ENCODE results near the gene COL24A1.

The COL24A1 gene

GRCh38 chr1:86184426-86184825 is 27.9 kb upstream of the COL24A1 start:
- no peaks in the 10 kb centered on the region for H3K9me3 ChIP-seq (ENCODE audit: low read length)
- no peak overlapping the region for H3K27ac ChIP-seq (ENCODE audit: low read depth, low read length)
- H3K4me3 ChIP-seq (ENCODE audit: low read depth in 1 of 2, low read length in 2 of 2) = no peak overlapping the region

GRCh38 chr1:86183810-86184209 is 27.2 kb upstream of the COL24A1 start:
- H3K4me1 ChIP-seq (ENCODE audit: insufficient read depth, low read length) = no peaks in the 10 kb centered on the region
- H3K9me3 ChIP-seq (ENCODE audit: low read length) = no peaks in the 10 kb centered on the region
- no peaks in the 10 kb centered on the region for H3K36me3 ChIP-seq (ENCODE audit: insufficient read depth, low read length)
- no peak overlapping the region for H3K9ac ChIP-seq (ENCODE audit: low read length)
- no peak overlapping the region for H3K4me3 ChIP-seq (ENCODE audit: low read depth in 1 of 2, low read length in 2 of 2)
- no peak overlapping the region for H3K27ac ChIP-seq (ENCODE audit: low read depth, low read length)
- H3K27me3 ChIP-seq (ENCODE audit: control insufficient read depth in 1 of 2, insufficient read depth in 2 of 2, low read length in 2 of 2) = no peaks in the 10 kb centered on the region

More at GRCh38 chr1:86184426-86184825, 27.9 kb upstream of the COL24A1 start:
- H3K9ac ChIP-seq (ENCODE audit: low read length) = no peak overlapping the region
- no peaks in the 10 kb centered on the region for H3K4me1 ChIP-seq (ENCODE audit: insufficient read depth, low read length)
- no peaks in the 10 kb centered on the region for H3K36me3 ChIP-seq (ENCODE audit: insufficient read depth, low read length)
- no peaks in the 10 kb centered on the region for H3K27me3 ChIP-seq (ENCODE audit: control insufficient read depth in 1 of 2, insufficient read depth in 2 of 2, low read length in 2 of 2)

- no peaks in the 10 kb centered on the region for H3K27me3 ChIP-seq (ENCODE audit: control insufficient read depth in 1 of 2, insufficient read depth in 2 of 2, low read length in 2 of 2)
- no peak overlapping the region for H3K27ac ChIP-seq (ENCODE audit: low read depth, low read length)
- no peaks in the 10 kb centered on the region for H3K4me1 ChIP-seq (ENCODE audit: insufficient read depth, low read length)
- H3K9me3 ChIP-seq (ENCODE audit: low read length) = no peaks in the 10 kb centered on the region
- H3K4me3 ChIP-seq (ENCODE audit: low read depth in 1 of 2, low read length in 2 of 2) = no peak overlapping the region
- no peaks in the 10 kb centered on the region for H3K36me3 ChIP-seq (ENCODE audit: insufficient read depth, low read length)
- no peak overlapping the region for H3K9ac ChIP-seq (ENCODE audit: low read length)
These were observed 19.7 kb upstream of the COL24A1 start for GRCh38 chr1:86176226-86176625.

- Histone ChIP-seq H3K4me1 (ENCODE audit: insufficient read depth, low read length) (no peaks in the 10 kb centered on the region), H3K36me3 (ENCODE audit: insufficient read depth, low read length) (no peaks in the 10 kb centered on the region), H3K9me3 (ENCODE audit: low read length) (no peaks in the 10 kb centered on the region), H3K4me3 (ENCODE audit: low read depth in 1 of 2, low read length in 2 of 2) (no peak overlapping the region), H3K9ac (ENCODE audit: low read length) (no peak overlapping the region), H3K27ac (ENCODE audit: low read depth, low read length) (no peak overlapping the region), H3K27me3 (ENCODE audit: control insufficient read depth in 1 of 2, insufficient read depth in 2 of 2, low read length in 2 of 2) (no peaks in the 10 kb centered on the region)
These were observed 19.2 kb upstream of the COL24A1 start for GRCh38 chr1:86175756-86176155.

- Histone ChIP-seq H3K9me3 (ENCODE audit: low read length) (no peaks in the 10 kb centered on the region), H3K4me1 (ENCODE audit: insufficient read depth, low read length) (no peaks in the 10 kb centered on the region), H3K27me3 (ENCODE audit: control insufficient read depth in 1 of 2, insufficient read depth in 2 of 2, low read length in 2 of 2) (no peaks in the 10 kb centered on the region), H3K9ac (ENCODE audit: low read length) (no peak overlapping the region), H3K36me3 (ENCODE audit: insufficient read depth, low read length) (no peaks in the 10 kb centered on the region), H3K4me3 (ENCODE audit: low read depth in 1 of 2, low read length in 2 of 2) (no peak overlapping the region), H3K27ac (ENCODE audit: low read depth, low read length) (no peak overlapping the region)
These were observed 13.1 kb upstream of the COL24A1 start for GRCh38 chr1:86169625-86170024.

- Histone ChIP-seq H3K4me1 (ENCODE audit: insufficient read depth, low read length) (peaks cover 10% of the 10 kb centered on the region), H3K9ac (ENCODE audit: low read length) (no peak overlapping the region), H3K27me3 (ENCODE audit: control insufficient read depth in 1 of 2, insufficient read depth in 2 of 2, low read length in 2 of 2) (peaks cover 0 to 4% of the 10 kb centered on the region in 2 donors), H3K36me3 (ENCODE audit: insufficient read depth, low read length) (no peaks in the 10 kb centered on the region), H3K9me3 (ENCODE audit: low read length) (no peaks in the 10 kb centered on the region), H3K27ac (ENCODE audit: low read depth, low read length) (no peak overlapping the region), H3K4me3 (ENCODE audit: low read depth in 1 of 2, low read length in 2 of 2) (no peak overlapping the region)
These were observed 3.2 kb upstream of the COL24A1 start for GRCh38 chr1:86159800-86160199.

- no peaks in the 10 kb centered on the region for H3K9me3 ChIP-seq (ENCODE audit: low read length)
- H3K27me3 ChIP-seq (ENCODE audit: control insufficient read depth in 1 of 2, insufficient read depth in 2 of 2, low read length in 2 of 2) = peaks cover 0 to 4% of the 10 kb centered on the region in 2 donors
- peaks cover 27% of the 10 kb centered on the region for H3K4me1 ChIP-seq (ENCODE audit: insufficient read depth, low read length)
- H3K4me3 ChIP-seq (ENCODE audit: low read depth in 1 of 2, low read length in 2 of 2) = peak overlapping the region; percentile 75 to 84
- peak overlapping the region; percentile 30 for H3K9ac ChIP-seq (ENCODE audit: low read length)
- no peaks in the 10 kb centered on the region for H3K36me3 ChIP-seq (ENCODE audit: insufficient read depth, low read length)
- H3K27ac ChIP-seq (ENCODE audit: low read depth, low read length) = peak overlapping the region; percentile 81
These were observed 586 bp downstream of the COL24A1 start for GRCh38 chr1:86155807-86156565.

- H3K4me1 ChIP-seq (ENCODE audit: insufficient read depth, low read length) = peaks cover 27% of the 10 kb centered on the region
- no peaks in the 10 kb centered on the region for H3K36me3 ChIP-seq (ENCODE audit: insufficient read depth, low read length)
These were observed 1.3 kb downstream of the COL24A1 start for GRCh38 chr1:86155051-86155806.

GRCh38 chr1:86154571-86155050 is 2.0 kb downstream of the COL24A1 start:
- H3K36me3 ChIP-seq (ENCODE audit: insufficient read depth, low read length) = no peaks in the 10 kb centered on the region
- H3K9me3 ChIP-seq (ENCODE audit: low read length) = no peaks in the 10 kb centered on the region
- peak overlapping the region; percentile 54 for H3K27ac ChIP-seq (ENCODE audit: low read depth, low read length)
- H3K4me3 ChIP-seq (ENCODE audit: low read depth in 1 of 2, low read length in 2 of 2) = peak overlapping the region; percentile 75 to 84
- H3K27me3 ChIP-seq (ENCODE audit: control insufficient read depth in 1 of 2, insufficient read depth in 2 of 2, low read length in 2 of 2) = peaks cover 0 to 4% of the 10 kb centered on the region in 2 donors
- H3K4me1 ChIP-seq (ENCODE audit: insufficient read depth, low read length) = peaks cover 27% of the 10 kb centered on the region
- no peak overlapping the region for H3K9ac ChIP-seq (ENCODE audit: low read length)

More at GRCh38 chr1:86155051-86155806, 1.3 kb downstream of the COL24A1 start:
- Histone ChIP-seq H3K4me3 (ENCODE audit: low read depth in 1 of 2, low read length in 2 of 2) (peak overlapping the region; percentile 75 to 84), H3K27me3 (ENCODE audit: control insufficient read depth in 1 of 2, insufficient read depth in 2 of 2, low read length in 2 of 2) (peaks cover 0 to 4% of the 10 kb centered on the region in 2 donors), H3K27ac (ENCODE audit: low read depth, low read length) (peak overlapping the region; percentile 81), H3K9ac (ENCODE audit: low read length) (no peak overlapping the region), H3K9me3 (ENCODE audit: low read length) (no peaks in the 10 kb centered on the region)

GRCh38 chr1:86153836-86154235 is 2.7 kb downstream of the COL24A1 start:
- Histone ChIP-seq H3K4me1 (ENCODE audit: insufficient read depth, low read length) (peaks cover 27% of the 10 kb centered on the region), H3K36me3 (ENCODE audit: insufficient read depth, low read length) (no peaks in the 10 kb centered on the region), H3K27me3 (ENCODE audit: control insufficient read depth in 1 of 2, insufficient read depth in 2 of 2, low read length in 2 of 2) (peaks cover 0 to 4% of the 10 kb centered on the region in 2 donors), H3K9ac (ENCODE audit: low read length) (no peak overlapping the region), H3K4me3 (ENCODE audit: low read depth in 1 of 2, low read length in 2 of 2) (no peak overlapping the region), H3K9me3 (ENCODE audit: low read length) (no peaks in the 10 kb centered on the region), H3K27ac (ENCODE audit: low read depth, low read length) (no peak overlapping the region)

- Histone ChIP-seq H3K36me3 (ENCODE audit: insufficient read depth, low read length) (no peaks in the 10 kb centered on the region), H3K4me3 (ENCODE audit: low read depth in 1 of 2, low read length in 2 of 2) (no peak overlapping the region), H3K9me3 (ENCODE audit: low read length) (no peaks in the 10 kb centered on the region), H3K27ac (ENCODE audit: low read depth, low read length) (peak overlapping the region; percentile 37), H3K9ac (ENCODE audit: low read length) (no peak overlapping the region), H3K4me1 (ENCODE audit: insufficient read depth, low read length) (peaks cover 27% of the 10 kb centered on the region), H3K27me3 (ENCODE audit: control insufficient read depth in 1 of 2, insufficient read depth in 2 of 2, low read length in 2 of 2) (peaks cover 0 to 4% of the 10 kb centered on the region in 2 donors)
These were observed 3.7 kb downstream of the COL24A1 start for GRCh38 chr1:86152887-86153286.
